SU-DHL-6 (cell line): Measurements from ENCODE around the gene MBD3L3.

Experiments used
- H2AFZ ChIP-seq: fragments of 200-600 bp; sonication (generic); 2 replicates; pipeline ENCODE4 v1.6.1; 2014; ENCODE audit warnings: low read depth, mild to moderate bottlenecking, moderate library complexity, mixed read lengths, antibody characterized with exemption, low read length; ENCODE audit not compliant: severe bottlenecking
- H3F3A ChIP-seq: fragments of 200-600 bp; shearing (Covaris generic); 2 replicates; pipeline ENCODE4 v1.6.0; 2016; ENCODE audit warnings: antibody characterized with exemption, mild to moderate bottlenecking; ENCODE audit not compliant: insufficient read depth
- H3K27ac ChIP-seq: fragments of 200-600 bp; sonication (generic); 2 replicates; pipeline ENCODE4 v1.5.1; 2016; ENCODE audit warnings: low read depth, mild to moderate bottlenecking, low read length, moderate library complexity, mixed read lengths
- H3K27me3 ChIP-seq: fragments of 200-600 bp; sonication (generic), shearing (Covaris generic); 2 replicates; pipeline ENCODE4 v1.6.0; 2014; ENCODE audit warnings: mild to moderate bottlenecking, low read length
- H3K36me3 ChIP-seq: fragments of 200-600 bp; sonication (generic); 2 replicates; pipeline ENCODE4 v1.6.1; 2014; ENCODE audit warnings: mild to moderate bottlenecking, low read length, mixed read lengths
- H3K4me2 ChIP-seq: fragments of 300-600, 200-600 bp; shearing (Covaris generic), sonication (generic); 2 replicates; pipeline ENCODE4 v1.6.0; 2014; ENCODE audit warnings: low read length, low read depth, mild to moderate bottlenecking; ENCODE audit not compliant: poor library complexity, severe bottlenecking
- H3K4me3 ChIP-seq: fragments of 200-600 bp; sonication (generic); 2 replicates; pipeline ENCODE4 v1.5.1; 2014; ENCODE audit warnings: antibody characterized with exemption, low read length, mild to moderate bottlenecking, mixed read lengths; ENCODE audit not compliant: insufficient read depth, poor library complexity, severe bottlenecking
- H3K79me2 ChIP-seq: fragments of 200-600 bp; sonication (generic); 2 replicates; pipeline ENCODE4 v1.6.1; 2014; ENCODE audit warnings: mild to moderate bottlenecking, low read length, moderate library complexity; ENCODE audit not compliant: insufficient read depth
- H3K9ac ChIP-seq: fragments of 200-600 bp; sonication (generic); 2 replicates; pipeline ENCODE4 v1.7.0; 2014; ENCODE audit warnings: mild to moderate bottlenecking, low read length
- H3K9me2 ChIP-seq: fragments of 200-600 bp; sonication (generic); replicated peaks from 2 replicates; pipeline ENCODE4 v1.6.1; 2014; ENCODE audit warnings: low read length; ENCODE audit not compliant: insufficient read depth
- H3K9me3 ChIP-seq: fragments of 200-600 bp; sonication (generic); 2 replicates; pipeline ENCODE4 v1.6.1; 2014; ENCODE audit warnings: low read length, mixed read lengths; ENCODE audit not compliant: insufficient read depth
- H4K20me1 ChIP-seq: fragments of 200-600 bp; sonication (generic); 2 replicates; pipeline ENCODE4 v1.6.1; 2014; ENCODE audit warnings: low read depth, mild to moderate bottlenecking, antibody characterized with exemption, low read length, moderate library complexity, mixed read lengths
- CTCF ChIP-seq: fragments of 200-600 bp; sonication (generic); IDR thresholded peaks from one replicate; pipeline ENCODE4 v1.5.1; 2017; ENCODE audit warnings: antibody characterized with exemption, mild to moderate bottlenecking, low read length, moderate library complexity; ENCODE audit not compliant: insufficient read depth, poor library complexity, severe bottlenecking
- EZH2phosphoT487 ChIP-seq: fragments of 200-600 bp; sonication (generic), shearing (Covaris generic); conservative IDR thresholded peaks from 2 replicates; pipeline ENCODE4 v1.6.1; 2018; ENCODE audit warnings: mild to moderate bottlenecking, antibody characterized with exemption, low read length, moderate library complexity, mixed read lengths

The MBD3L3 gene

DNA sequence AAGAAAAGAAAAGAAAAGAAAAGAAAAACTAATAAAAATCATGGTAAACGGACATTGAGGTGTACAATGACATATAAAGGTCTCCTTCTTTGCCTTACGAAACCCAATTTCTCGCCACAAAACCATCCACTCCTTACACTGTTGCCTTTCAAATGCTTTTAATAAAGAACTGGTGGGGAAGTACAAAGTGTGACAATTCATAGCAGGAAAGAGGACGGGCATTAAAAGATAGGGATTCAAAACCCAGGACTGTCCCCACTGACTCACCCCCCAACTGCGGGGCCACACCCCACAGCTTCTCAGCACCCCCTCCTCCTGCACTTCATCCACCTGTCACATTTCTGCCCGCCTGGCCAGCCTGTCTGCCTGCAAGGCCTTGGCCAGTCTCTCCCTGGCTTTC, 39.6 kb downstream of the MBD3L3 start:
- Histone ChIP-seq H2AFZ (no peak overlapping the region), H3K9me2 (no peaks in the 10 kb centered on the region), H3K4me2 (no peak overlapping the region), H4K20me1 (no peaks in the 10 kb centered on the region), H3K4me3 (no peak overlapping the region), H3K79me2 (no peaks in the 10 kb centered on the region), H3K27ac (no peak overlapping the region), H3F3A (no peaks in the 10 kb centered on the region), H3K36me3 (no peaks in the 10 kb centered on the region), H3K27me3 (no peaks in the 10 kb centered on the region), H3K9me3 (no peaks in the 10 kb centered on the region), H3K9ac (no peak overlapping the region)
- TF ChIP-seq CTCF (no peak), EZH2phosphoT487 (no peak)

DNA sequence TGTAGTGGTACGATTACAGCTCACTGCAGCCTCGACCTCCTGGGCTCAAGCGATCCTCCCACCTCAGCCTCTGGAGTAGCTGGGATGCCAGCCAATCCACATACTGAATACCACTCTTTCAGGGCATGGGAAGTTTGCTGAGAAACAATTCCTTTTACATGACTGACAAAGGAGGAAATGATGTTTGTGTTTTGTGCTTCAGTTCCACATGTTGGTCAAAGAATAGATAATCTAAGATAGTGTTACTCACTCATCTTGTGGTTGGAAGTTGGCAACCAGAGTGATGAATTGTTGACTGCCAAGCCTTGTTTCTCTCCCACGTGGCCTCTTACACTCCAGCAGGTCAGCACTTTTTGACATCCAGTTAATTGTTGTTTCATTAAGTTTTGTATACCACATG, 44.8 kb downstream of the MBD3L3 start:
- H3K4me3 ChIP-seq, result no peak overlapping the region
- no peaks in the 10 kb centered on the region for H3K79me2 ChIP-seq
- no peaks in the 10 kb centered on the region for H4K20me1 ChIP-seq
- H3K36me3 ChIP-seq, result no peaks in the 10 kb centered on the region
- no peak overlapping the region for H2AFZ ChIP-seq
- no peaks in the 10 kb centered on the region for H3K9me2 ChIP-seq
- TF ChIP-seq EZH2phosphoT487 (no peak), CTCF (no peak)
- H3K4me2 ChIP-seq, result no peak overlapping the region
- H3F3A ChIP-seq, result no peaks in the 10 kb centered on the region
- no peaks in the 10 kb centered on the region for H3K27me3 ChIP-seq
- H3K27ac ChIP-seq, result no peak overlapping the region
- H3K9ac ChIP-seq, result no peak overlapping the region
- H3K9me3 ChIP-seq, result no peaks in the 10 kb centered on the region

GRCh38 chr19:7010722-7011593, 47.5 kb downstream of the MBD3L3 start:
- H3K36me3 ChIP-seq, result no peaks in the 10 kb centered on the region

More at GRCh38 chr19:7010722-7011593, 47.5 kb downstream of the MBD3L3 start:
- no peak for TF ChIP-seq EZH2phosphoT487
- TF ChIP-seq CTCF, result no peak
- Histone ChIP-seq H3K27ac (no peak overlapping the region), H3K9me2 (no peaks in the 10 kb centered on the region), H3K9me3 (no peaks in the 10 kb centered on the region), H2AFZ (no peak overlapping the region), H3K4me2 (no peak overlapping the region), H3K79me2 (no peaks in the 10 kb centered on the region), H3K9ac (no peak overlapping the region), H3F3A (no peaks in the 10 kb centered on the region), H3K27me3 (no peaks in the 10 kb centered on the region), H3K4me3 (no peak overlapping the region), H4K20me1 (no peaks in the 10 kb centered on the region)
